ENCODE results near the gene PPHLN1.

The PPHLN1 gene

DNA sequence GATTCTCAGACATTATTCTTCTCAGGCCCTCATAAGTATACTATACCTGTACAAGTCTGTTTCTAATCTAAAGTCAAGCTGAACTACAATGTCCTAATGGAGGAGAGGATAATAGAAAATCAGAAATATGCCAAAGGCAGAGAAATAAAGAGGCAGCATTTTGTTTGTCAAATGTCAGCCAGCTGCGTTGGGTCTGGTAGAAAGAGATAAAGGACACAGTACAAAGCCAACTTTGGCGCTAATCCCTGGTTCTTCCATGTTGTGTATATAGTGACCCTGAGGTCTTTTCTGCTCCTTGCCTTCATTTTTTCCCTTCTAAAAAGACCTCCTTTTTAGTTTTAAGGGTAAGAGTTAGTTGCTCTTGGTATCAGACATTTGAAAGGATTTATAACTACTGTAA lies 160.4 kb downstream of the PPHLN1 start:
- DNase-seq = no peak

DNA sequence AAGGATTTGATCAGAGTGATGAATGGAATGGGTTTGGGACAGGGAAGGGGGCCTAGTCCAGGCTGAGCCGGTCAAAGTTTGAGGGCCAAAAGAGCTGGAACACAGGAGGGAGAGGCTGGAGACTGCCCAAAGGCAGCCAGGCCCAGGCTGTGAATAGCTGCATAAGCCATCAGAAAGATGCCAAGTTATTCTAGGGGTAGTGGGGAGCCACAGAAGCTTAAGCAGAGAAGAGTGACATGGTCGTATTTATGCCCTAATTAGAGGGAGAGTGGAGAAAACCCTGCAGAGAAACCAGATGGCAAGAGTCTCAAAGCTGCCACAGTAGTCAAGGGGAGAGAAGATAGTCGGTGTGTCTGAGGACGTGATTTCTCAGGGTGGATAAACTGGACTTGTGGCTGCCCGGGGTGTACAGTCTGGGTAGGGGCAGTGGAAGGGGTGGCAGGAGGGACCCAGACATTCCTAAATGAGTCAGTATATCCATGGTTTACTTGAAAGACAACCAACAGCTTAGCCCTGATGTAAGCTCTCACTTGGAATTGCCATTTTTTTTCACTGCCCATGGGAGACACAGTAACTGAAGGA lies 164.4 kb downstream of the PPHLN1 start:
- no peak for DNase-seq

Data from activated T-cell treated with anti-CD3 and anti-CD28 coated beads, Interleukin-2, amount 50 U/mL, for 48 hours (primary cell).